HepG2 (cell line): ENCODE measurements around the gene PDPR. TPM values are rescaled to one million over a fixed set of nuclear protein-coding genes. Genes with fewer than 3 reads are reported as not detected.
A peak's percentile ranks its signal among the peaks of the same experiment; 100 is the strongest.

Source experiments
- GABPA ChIP-seq, 2 experiments: IDR thresholded peaks; 2 replicates each; pipeline ENCODE4 v1.6.1; 2011 to 2016; ENCODE audit warnings: low read depth in 2 of 2, low read length in 1 of 2, missing biosample characterization in 1 of 2, missing genetic modification characterization in 1 of 2
- HOXD1 ChIP-seq: sonication (generic); formaldehyde crosslinking; IDR thresholded peaks from 2 replicates; pipeline ENCODE4 v1.5.0; 2020; ENCODE audit warnings: missing genetic modification reagents
- LBX2 ChIP-seq: sonication (generic); formaldehyde crosslinking; IDR thresholded peaks from 2 replicates; pipeline ENCODE4 v1.5.0; 2020; ENCODE audit warnings: missing genetic modification reagents, mild to moderate bottlenecking, borderline replicate concordance
- MBNL3 ChIP-seq: fragments of 250-450 bp; sonication (Bioruptor Pico); conservative IDR thresholded peaks from 2 replicates; pipeline ENCODE4 v1.8.0; 2022; ENCODE audit warnings: mild to moderate bottlenecking, inconsistent platforms
- MIXL1 ChIP-seq: IDR thresholded peaks from 2 replicates; pipeline ENCODE4 v1.6.1; 2016
- SNRNP70 ChIP-seq: fragments of 200-400 bp; formaldehyde crosslinking; IDR thresholded peaks from 2 replicates; pipeline ENCODE4 v1.6.1; 2017; ENCODE audit warnings: mild to moderate bottlenecking, low read depth, low read length, moderate library complexity
- SOX13 ChIP-seq, 3 experiments: fragments of 450-650 bp in 1 of 3; sonication (generic) in 1 of 3; formaldehyde crosslinking in 1 of 3; IDR thresholded peaks in 2 of 3; conservative IDR thresholded peaks in 1 of 3; 2 replicates each; pipeline versions ENCODE4 v1.5.0 to v1.6.1; 2016 to 2020; ENCODE audit warnings: antibody characterized with exemption in 1 of 3, mild to moderate bottlenecking in 1 of 3, missing compliant biosample characterization in 1 of 3, missing genetic modification reagents in 1 of 3, moderate library complexity in 1 of 3
- SP2 ChIP-seq: sonication (generic); formaldehyde crosslinking; IDR thresholded peaks from 2 replicates; pipeline ENCODE4 v1.5.1; 2020; ENCODE audit warnings: mild to moderate bottlenecking, missing genetic modification reagents
- ZBTB8A ChIP-seq: sonication (generic); formaldehyde crosslinking; IDR thresholded peaks from 2 replicates; pipeline ENCODE4 v1.4.0; 2020; ENCODE audit warnings: mild to moderate bottlenecking, low read depth, missing genetic modification reagents, borderline replicate concordance
- ZFAT ChIP-seq: sonication (generic); formaldehyde crosslinking; conservative IDR thresholded peaks from 2 replicates; pipeline ENCODE4 v1.8.1; 2023; ENCODE audit warnings: missing genetic modification reagents, inconsistent platforms
- ZNF576 ChIP-seq: sonication (generic); formaldehyde crosslinking; IDR thresholded peaks from 2 replicates; pipeline ENCODE4 v1.4.0; 2020; ENCODE audit warnings: mild to moderate bottlenecking, missing genetic modification reagents
- ZNF589 ChIP-seq: sonication (generic); formaldehyde crosslinking; conservative IDR thresholded peaks from 2 replicates; pipeline ENCODE4 v1.8.0; 2022; ENCODE audit warnings: mild to moderate bottlenecking, moderate library complexity, missing genetic modification reagents
- ZNF597 ChIP-seq: sonication (generic); formaldehyde crosslinking; IDR thresholded peaks from 2 replicates; pipeline ENCODE4 v1.5.0; 2020; ENCODE audit warnings: missing genetic modification reagents
- ZNF746 ChIP-seq: sonication (generic); formaldehyde crosslinking; IDR thresholded peaks from 2 replicates; pipeline ENCODE4 v1.8.0; 2022; ENCODE audit warnings: mild to moderate bottlenecking, missing genetic modification reagents
- ZNF777 ChIP-seq: sonication (generic); formaldehyde crosslinking; IDR thresholded peaks from 2 replicates; pipeline ENCODE4 v1.4.0; 2020; ENCODE audit warnings: missing genetic modification reagents
- ZNF841 ChIP-seq: sonication (generic); formaldehyde crosslinking; IDR thresholded peaks from 2 replicates; pipeline ENCODE4 v1.8.1; 2023; ENCODE audit warnings: missing genetic modification reagents, borderline replicate concordance
- polyA plus RNA-seq, 8 experiments: library from polyadenylated mRNA; depleted of rRNA in 3 of 8; stranded (reverse) in 7 of 8; unstranded in 1 of 8; fragments of >200 nt; fragmentation: Illumina TruSeq in 4 of 8; extraction: Trizol in 4 of 8; gene quantifications; 2 replicates each; pipeline versions ENCODE4 v1.2.1 to v1.2.3, GENCODE V29; 2011 to 2016; ENCODE audit warnings: low read depth in 4 of 8, missing spikeins in 1 of 8, mixed read lengths in 1 of 8; ENCODE audit not compliant: insufficient read depth in 1 of 8
- total RNA-seq, 5 experiments: library from RNA; depleted of rRNA; stranded (reverse); fragments of >200 nt; fragmentation: Illumina TruSeq; extraction: Trizol; gene quantifications; 2 replicates each; pipeline ENCODE4 v1.2.3, GENCODE V29; 2016; ENCODE audit warnings: low read depth in 1 of 5
- TF ChIP-seq, protein P1 (sequence below), 2 experiments: fragments of 450-650 bp in 1 of 2; sonication (generic) in 1 of 2; formaldehyde crosslinking in 1 of 2; IDR thresholded peaks; 2 replicates each; pipeline versions ENCODE4 v1.6.1 to v1.8.0; 2016 to 2022; ENCODE audit warnings: antibody characterized with exemption in 1 of 2, mild to moderate bottlenecking in 1 of 2, missing genetic modification reagents in 1 of 2

Gene PDPR
- total and polyA plus RNA-seq, 2 of the 13 experiments (the other 11 are each of a cell fraction or from before 2014, with no cell fraction given): 19.5 to 29.9 TPM

DNA sequence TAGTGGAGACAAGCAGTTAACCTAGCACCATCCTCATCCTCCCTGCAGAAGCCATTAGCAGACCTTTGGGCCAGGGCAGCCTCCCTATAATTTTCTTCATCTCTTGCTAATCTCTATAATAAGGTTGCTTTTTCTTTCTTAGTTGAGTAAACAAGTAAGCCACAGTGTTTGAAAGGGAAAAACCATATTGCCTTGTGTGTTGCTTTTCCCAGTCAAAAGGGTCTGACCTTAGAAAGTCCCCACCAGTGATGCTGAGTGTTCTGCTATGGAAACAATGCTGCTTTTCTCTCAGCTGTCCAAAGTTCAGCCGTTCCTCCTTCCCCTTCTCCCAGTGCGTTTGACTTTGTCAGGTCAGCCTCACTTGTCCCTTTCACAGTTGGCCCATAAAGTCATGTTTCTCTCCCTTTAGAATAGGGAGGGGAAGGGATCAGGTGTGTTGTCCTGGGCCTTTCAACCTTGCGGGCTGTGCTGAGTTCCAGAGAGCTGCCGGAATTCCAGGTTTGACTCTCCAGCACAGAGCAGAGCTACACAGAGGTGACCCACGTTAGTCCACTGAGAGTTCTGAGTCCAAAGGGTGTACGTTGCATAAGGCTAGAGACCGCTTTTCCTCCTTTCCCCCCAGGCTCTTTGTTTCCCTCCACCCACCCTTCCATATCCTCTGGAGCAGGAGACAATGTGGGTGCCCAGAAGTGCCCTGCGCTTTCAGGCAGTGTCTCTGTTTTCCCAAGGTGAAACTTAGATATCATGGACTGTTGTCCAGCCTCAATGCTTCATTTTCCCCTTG lies 43.5 kb downstream of the PDPR start (continued):
- TF ChIP-seq, protein P1, sequence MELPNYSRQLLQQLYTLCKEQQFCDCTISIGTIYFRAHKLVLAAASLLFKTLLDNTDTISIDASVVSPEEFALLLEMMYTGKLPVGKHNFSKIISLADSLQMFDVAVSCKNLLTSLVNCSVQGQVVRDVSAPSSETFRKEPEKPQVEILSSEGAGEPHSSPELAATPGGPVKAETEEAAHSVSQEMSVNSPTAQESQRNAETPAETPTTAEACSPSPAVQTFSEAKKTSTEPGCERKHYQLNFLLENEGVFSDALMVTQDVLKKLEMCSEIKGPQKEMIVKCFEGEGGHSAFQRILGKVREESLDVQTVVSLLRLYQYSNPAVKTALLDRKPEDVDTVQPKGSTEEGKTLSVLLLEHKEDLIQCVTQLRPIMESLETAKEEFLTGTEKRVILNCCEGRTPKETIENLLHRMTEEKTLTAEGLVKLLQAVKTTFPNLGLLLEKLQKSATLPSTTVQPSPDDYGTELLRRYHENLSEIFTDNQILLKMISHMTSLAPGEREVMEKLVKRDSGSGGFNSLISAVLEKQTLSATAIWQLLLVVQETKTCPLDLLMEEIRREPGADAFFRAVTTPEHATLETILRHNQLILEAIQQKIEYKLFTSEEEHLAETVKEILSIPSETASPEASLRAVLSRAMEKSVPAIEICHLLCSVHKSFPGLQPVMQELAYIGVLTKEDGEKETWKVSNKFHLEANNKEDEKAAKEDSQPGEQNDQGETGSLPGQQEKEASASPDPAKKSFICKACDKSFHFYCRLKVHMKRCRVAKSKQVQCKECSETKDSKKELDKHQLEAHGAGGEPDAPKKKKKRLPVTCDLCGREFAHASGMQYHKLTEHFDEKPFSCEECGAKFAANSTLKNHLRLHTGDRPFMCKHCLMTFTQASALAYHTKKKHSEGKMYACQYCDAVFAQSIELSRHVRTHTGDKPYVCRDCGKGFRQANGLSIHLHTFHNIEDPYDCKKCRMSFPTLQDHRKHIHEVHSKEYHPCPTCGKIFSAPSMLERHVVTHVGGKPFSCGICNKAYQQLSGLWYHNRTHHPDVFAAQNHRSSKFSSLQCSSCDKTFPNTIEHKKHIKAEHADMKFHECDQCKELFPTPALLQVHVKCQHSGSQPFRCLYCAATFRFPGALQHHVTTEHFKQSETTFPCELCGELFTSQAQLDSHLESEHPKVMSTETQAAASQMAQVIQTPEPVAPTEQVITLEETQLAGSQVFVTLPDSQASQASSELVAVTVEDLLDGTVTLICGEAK (IDR thresholded peaks at IDR 0.05): no peak
- TF ChIP-seq, protein P1 (CRISPR knock-in tag; IDR thresholded peaks at IDR 0.05): peak; percentile 66
- no peak for TF ChIP-seq ZNF597 (CRISPR knock-in tag)
- no peak for TF ChIP-seq GABPA (IDR thresholded peaks at IDR 0.05; ENCODE audit: low read depth, low read length)
- TF ChIP-seq GABPA (CRISPR knock-in tag; IDR thresholded peaks at IDR 0.05; ENCODE audit: low read depth): no peak; the same call in 1 of the 2 replicates
- no peak for TF ChIP-seq SP2 (CRISPR knock-in tag)
- no peak for TF ChIP-seq ZNF576 (CRISPR knock-in tag)
- TF ChIP-seq ZBTB8A (CRISPR knock-in tag): no peak
- no peak for TF ChIP-seq SNRNP70
- no peak for TF ChIP-seq ZNF777 (CRISPR knock-in tag)
- no peak for TF ChIP-seq HOXD1 (CRISPR knock-in tag)
- TF ChIP-seq MIXL1 (CRISPR knock-in tag): no peak
- TF ChIP-seq ZNF589 (CRISPR knock-in tag): no peak
- TF ChIP-seq SOX13 (IDR thresholded peaks at IDR 0.05): peak; percentile 54; the same call in 1 of the 2 replicates
- TF ChIP-seq SOX13 (CRISPR knock-in tag; conservative IDR thresholded peaks at IDR 0.05 in 1 of 2, IDR thresholded peaks at IDR 0.05 in 1 of 2): peak in 1 of 2 experiments; percentile 90; a peak in 2 of 4 replicates
- TF ChIP-seq MBNL3: no peak
- TF ChIP-seq LBX2 (CRISPR knock-in tag): no peak
- TF ChIP-seq ZFAT: no peak
- TF ChIP-seq ZNF746 (CRISPR knock-in tag): peak; percentile 66; the same call in 1 of the 2 replicates
- TF ChIP-seq ZNF841 (CRISPR knock-in tag): no peak
